ENCODE data around the gene ELOVL2.

The ELOVL2 gene

GRCh38 chr6:10964684-10965083 is 79.4 kb downstream of the ELOVL2 start:
- H3K4me3 ChIP-seq (ENCODE audit: low read depth, low read length): no peak overlapping the region
- DNase-seq (ENCODE audit: low read depth): no peak
- TF ChIP-seq POLR2A (IDR thresholded peaks at IDR 0.05; ENCODE audit: extremely low read depth, insufficient read length) (no peak), CTCF (IDR thresholded peaks at IDR 0.05; ENCODE audit: low read depth, low read length) (no peak), MAX (IDR thresholded peaks at IDR 0.05; ENCODE audit: low read depth, low read length) (no peak), MYC (IDR thresholded peaks at IDR 0.05; ENCODE audit: low read depth, low read length) (no peak)

- no peak for DNase-seq (ENCODE audit: low read depth)
- TF ChIP-seq MYC (IDR thresholded peaks at IDR 0.05; ENCODE audit: low read depth, low read length) (no peak), CTCF (IDR thresholded peaks at IDR 0.05; ENCODE audit: low read depth, low read length) (no peak), POLR2A (IDR thresholded peaks at IDR 0.05; ENCODE audit: extremely low read depth, insufficient read length) (no peak), MAX (IDR thresholded peaks at IDR 0.05; ENCODE audit: low read depth, low read length) (no peak)
- no peak overlapping the region for H3K4me3 ChIP-seq (ENCODE audit: low read depth, low read length)
Measured at GRCh38 chr6:10963113-10963512, 81.0 kb downstream of the ELOVL2 start.

GRCh38 chr6:10962673-10963072 is 81.4 kb downstream of the ELOVL2 start:
- TF ChIP-seq CTCF (IDR thresholded peaks at IDR 0.05; ENCODE audit: low read depth, low read length): no peak
- no peak overlapping the region for H3K4me3 ChIP-seq (ENCODE audit: low read depth, low read length)
- DNase-seq (ENCODE audit: low read depth): no peak

GRCh38 chr6:10961837-10962236 is 82.3 kb downstream of the ELOVL2 start:
- H3K4me3 ChIP-seq (ENCODE audit: low read depth, low read length): no peak overlapping the region
- TF ChIP-seq MYC (IDR thresholded peaks at IDR 0.05; ENCODE audit: low read depth, low read length) (no peak), CTCF (IDR thresholded peaks at IDR 0.05; ENCODE audit: low read depth, low read length) (no peak), MAX (IDR thresholded peaks at IDR 0.05; ENCODE audit: low read depth, low read length) (no peak), POLR2A (IDR thresholded peaks at IDR 0.05; ENCODE audit: extremely low read depth, insufficient read length) (no peak)
- DNase-seq (ENCODE audit: low read depth): no peak

- no peak for DNase-seq (ENCODE audit: low read depth)
- TF ChIP-seq POLR2A (IDR thresholded peaks at IDR 0.05; ENCODE audit: extremely low read depth, insufficient read length) (no peak), CTCF (IDR thresholded peaks at IDR 0.05; ENCODE audit: low read depth, low read length) (no peak), MAX (IDR thresholded peaks at IDR 0.05; ENCODE audit: low read depth, low read length) (no peak), MYC (IDR thresholded peaks at IDR 0.05; ENCODE audit: low read depth, low read length) (no peak)
- no peak overlapping the region for H3K4me3 ChIP-seq (ENCODE audit: low read depth, low read length)
Measured at GRCh38 chr6:10960171-10960570, 83.9 kb downstream of the ELOVL2 start.

GRCh38 chr6:10957414-10957886 is 86.7 kb downstream of the ELOVL2 start:
- no peak overlapping the region for H3K4me3 ChIP-seq (ENCODE audit: low read depth, low read length)
- no peak for DNase-seq (ENCODE audit: low read depth)
- TF ChIP-seq MAX (IDR thresholded peaks at IDR 0.05; ENCODE audit: low read depth, low read length): no peak
